NCI-H187 (cell line): Measurements from ENCODE around the gene SLC25A42.
A peak's percentile ranks its signal among the peaks of the same experiment; 100 is the strongest.
"Not testable (repeated sequence)": the region's sequence is repeated elsewhere in the genome, so short reads cannot be mapped to it uniquely, and the experiment has no call there.

ENCODE experiments used
- DNase-seq, 2 experiments: peaks; one replicate each; lab custom pipeline; 2025; lab: John Stamatoyannopoulos, UW

The SLC25A42 gene

DNA sequence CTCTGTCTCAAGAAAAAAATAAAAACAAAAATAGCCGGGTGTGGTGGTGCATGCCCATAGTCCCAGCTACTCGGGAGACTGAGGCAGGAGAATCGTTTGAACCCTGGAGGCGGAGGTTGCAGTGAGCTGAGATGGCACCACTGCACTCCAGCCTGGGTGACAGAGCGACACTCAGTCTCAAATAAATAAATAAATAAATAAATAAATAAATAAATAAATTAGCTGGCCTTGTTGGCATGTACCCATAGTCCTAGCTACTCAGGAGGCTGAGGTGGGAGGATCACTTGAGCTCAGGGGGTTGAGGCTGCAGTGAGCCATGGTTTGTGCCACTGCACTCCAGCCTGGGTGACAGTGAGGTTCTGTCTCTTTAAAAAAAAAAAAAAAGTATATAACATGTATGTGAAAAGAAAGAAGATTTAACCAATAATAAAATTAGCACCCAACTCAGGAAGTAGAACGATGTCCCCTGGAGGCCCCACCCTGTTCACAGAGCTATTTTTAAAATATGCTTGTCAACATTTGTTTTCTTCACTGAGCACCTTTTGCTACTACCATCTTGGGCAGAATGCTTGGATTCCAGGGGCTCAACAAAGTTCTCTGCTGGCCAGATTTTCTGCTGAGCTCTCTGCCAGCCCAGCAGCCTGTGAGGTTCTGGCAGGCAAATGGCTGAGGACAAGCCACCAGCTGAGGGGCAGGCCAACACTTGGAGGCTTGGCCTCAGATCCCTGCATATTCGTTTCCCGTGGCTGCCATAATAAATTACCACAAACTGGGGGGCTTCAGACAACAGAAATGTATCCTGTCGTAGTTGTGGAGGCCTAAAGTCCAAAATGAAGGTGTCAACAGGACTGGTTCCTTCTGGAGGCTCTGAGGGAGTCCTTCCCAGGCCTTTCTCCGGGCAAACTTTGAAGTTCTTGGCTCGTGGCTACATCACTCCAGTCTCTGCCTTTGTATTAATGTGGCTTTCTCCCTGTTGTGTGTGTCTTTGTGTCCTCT lies 5.2 kb downstream of the SLC25A42 start:
- no peak for DNase-seq

DNA sequence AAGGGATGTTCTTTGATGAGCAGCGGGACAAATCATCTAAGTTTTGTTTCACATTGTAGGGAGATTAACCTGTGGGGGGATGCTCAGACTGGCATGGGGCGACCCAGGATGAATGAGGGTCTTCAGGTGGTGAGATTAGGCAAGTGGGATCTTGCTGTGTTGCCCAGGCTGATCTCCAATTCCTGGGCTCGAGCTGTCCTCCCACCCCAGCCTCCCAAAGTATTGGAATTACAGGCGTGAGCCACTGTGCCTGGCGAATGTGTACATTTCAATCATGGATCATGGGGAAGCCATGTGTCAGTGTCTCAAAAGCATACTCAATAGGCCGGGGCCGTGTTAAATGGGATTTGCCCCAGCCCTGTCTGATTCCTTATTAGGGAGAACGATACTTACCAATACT lies 8.1 kb downstream of the SLC25A42 start:
- DNase-seq = no peak

DNA sequence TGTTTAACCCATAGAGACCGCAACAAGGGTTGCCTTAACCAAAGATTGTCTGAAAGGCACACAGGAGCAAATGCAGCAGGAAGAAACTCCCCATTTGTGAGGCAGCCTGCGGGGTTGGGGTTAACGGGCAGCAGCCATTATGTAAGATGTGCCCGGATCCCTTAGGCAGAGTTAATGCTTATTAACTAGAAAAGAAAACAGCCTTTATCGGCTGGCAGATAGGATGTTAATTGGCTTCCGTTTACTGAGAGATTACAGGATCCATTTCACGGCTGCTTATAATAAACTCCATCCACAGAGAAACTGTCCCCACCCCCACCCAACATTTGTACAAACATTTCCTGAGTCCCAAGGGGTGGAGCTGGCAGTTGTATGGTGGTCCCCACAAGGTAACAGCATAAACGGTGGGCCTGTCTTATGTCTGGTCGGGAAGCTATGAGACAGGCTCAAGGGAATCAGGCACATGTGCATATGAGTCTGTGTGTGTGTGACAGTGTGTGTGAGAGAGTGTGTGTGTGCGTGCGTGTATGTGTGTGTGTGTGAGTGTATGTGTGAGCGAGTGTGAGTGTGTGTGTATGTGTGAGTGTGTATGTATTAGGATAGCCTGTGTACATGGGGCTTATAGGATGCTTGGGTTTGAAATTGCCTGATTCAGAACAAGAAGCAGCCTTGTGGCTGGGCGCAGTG lies 10.5 kb downstream of the SLC25A42 start:
- DNase-seq = no peak

DNA sequence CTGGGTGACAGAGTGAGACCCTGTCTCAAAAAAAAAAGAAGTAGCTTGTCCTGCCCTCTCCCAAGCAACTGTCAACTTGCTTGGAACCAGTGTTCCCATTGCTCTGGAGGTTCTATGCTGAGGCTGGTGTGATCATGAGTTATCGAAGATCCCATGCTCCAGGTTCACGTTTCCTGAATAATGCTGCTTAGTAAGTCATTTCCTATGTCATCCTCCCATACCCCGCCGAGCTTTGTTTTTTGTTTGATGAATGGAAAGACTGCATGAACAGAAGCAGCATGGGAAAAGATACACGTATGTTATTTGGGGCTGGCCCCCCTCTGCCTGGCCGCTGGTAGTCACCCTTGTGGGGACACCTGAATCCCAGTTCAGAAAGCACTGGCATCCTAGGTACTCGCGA lies 11.3 kb downstream of the SLC25A42 start:
- DNase-seq = no peak

DNA sequence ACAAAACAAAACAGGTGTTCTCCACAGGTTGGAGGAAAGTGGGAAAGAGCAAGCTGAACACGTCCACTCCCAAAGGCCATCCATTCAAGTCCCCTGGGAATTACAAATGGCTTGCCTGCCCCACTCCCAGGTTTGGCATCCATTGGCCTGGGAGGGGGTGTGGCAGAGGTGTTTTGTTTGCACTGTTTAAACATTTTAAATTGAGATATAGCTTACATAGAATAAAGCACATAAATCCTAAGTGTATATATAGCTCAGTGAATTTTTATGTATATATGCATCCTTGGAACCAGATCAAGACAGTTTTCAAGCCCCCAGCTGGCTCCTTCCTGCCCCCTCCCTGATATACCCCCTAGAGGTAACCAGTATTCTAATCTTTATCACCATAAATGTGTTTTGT lies 12.7 kb downstream of the SLC25A42 start:
- no peak for DNase-seq

DNA sequence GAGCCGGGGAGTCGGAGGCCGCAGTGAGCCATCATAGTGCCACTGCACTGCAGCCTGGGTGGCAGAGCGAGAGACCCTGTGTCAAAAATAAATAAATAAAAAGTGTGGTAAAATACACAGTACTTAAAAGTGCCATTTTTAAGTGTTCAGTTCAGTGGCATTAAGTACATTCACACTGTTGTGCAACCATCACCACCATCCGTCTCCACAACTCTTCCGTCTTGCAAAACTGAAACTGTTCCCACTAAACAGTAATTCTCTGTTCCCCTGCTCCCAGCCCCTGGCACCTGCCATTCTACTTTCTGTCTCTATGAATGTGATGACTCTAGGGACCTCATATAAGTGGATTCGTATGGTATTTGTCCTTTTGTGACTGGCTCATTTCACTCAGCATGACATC lies 13.3 kb downstream of the SLC25A42 start:
- DNase-seq = peak; percentile 31 to 43

DNA sequence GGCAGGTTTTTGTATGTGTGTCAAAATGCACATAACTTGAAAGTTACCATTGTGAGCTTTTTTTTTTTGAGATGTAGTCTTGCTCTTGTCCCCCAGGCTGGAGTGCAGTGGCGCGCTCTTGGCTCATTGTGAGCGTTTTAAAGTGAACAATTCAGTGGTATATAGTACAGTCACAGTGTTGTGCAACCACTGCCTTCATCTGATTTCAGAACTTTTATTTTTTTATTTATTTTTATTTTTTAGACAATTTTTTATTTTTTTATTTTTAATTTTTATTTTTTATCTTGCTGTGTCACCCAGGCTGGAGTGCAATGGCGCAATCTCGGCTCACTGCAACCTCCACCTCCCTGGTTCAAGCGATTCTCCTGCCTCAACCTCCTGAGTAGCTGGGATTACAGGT lies 15.0 kb downstream of the SLC25A42 start:
- DNase-seq = no peak

DNA sequence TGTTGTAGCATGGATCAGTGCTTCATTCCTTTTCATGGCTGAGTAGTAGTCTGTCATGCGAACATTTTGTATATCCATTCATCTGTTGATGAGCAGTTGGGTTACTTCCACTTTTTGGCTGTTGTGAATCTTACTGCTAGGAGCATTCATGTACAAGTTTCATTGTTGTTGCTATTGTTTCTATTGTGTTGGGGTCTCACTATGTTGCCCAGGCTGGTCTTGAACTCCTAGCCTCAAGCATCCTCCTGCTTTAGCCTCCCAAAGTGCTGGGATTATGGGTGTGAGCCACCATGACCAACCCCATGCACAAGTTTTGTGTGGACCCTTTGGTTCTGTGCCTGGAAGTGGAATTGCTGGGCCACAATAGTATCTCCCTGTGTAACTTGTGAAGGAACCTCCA lies 15.8 kb downstream of the SLC25A42 start:
- no peak for DNase-seq

DNA sequence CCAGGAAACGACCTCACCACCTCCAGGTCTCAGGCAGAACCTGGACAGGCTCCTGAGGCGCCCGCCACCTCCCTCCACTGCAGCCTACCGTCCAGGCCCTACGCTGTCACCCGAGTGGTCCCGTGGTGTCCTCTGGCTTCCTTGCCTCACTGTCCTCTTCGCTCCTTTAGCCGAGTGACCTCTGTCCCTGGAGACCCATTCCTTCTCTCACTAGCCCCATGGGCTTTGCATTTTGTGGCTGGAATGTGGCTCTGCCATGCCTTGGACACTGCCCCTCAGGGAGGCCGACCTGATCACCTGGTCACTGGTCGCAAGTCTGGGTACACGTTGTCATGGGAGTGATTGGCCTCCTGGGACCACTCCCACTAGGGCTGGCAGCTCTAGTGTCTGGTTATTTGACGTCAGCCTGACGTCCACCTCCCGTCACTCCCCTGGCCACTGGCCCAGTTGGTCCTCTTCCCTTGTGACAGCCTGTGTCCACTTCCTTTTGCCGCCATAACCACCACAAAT lies 17.9 kb downstream of the SLC25A42 start:
- DNase-seq = no peak

DNA sequence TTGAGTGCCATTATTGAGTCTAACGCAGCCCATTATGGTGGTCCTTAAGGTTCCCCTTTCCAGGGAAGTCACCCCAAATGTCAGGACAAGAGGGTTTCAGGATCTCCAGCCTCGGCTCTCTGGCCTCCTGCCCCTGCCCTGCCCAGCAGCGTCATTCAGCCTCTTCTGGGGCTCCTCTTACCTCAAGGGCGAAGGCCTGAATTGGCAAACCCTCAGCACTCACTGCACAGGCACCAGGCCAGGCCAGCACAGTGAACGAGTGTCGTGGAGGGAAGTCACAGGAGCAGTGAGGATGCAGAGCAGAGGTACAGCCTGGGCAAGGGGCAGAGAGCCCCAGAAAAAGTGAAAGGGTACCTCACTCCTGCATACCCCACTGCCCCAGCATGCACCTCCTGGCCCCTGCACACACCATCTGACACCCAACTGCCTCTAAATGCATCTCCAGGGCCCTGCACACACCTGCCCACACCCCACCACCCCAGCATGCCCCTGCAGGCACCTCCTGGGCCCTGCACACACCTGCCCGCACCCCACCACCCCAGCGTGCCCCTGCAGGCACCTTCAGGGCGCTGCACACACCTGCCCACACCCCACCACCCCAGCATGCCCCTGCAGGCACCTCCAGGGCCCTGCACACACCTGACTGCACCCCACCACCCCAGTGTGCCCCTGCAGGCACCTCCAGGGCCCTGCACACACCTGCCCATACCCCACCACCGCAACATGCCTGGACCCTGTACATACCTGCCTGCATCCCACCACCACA lies 19.8 kb downstream of the SLC25A42 start:
- DNase-seq = no peak

DNA sequence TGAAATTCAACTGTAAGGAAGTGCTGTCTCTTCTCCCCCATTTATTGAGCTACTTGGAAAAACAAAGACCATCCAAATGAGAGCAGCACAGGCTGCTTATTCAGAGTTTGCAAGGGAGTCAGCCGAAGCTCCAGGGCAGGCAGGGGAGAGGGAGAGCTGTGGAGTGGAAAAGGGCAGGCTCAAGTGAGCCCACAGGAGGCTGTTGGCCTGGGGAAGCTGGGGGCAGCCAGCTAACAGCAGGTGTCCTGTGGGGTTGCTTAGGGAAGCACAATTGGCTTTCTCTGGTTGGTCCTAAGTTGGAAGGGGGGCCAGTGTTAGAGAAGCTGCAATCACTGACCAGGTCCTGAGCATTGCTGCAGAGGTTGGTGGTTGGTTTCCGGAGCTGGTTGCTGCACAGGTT lies 23.9 kb downstream of the SLC25A42 start:
- no peak for DNase-seq

DNA sequence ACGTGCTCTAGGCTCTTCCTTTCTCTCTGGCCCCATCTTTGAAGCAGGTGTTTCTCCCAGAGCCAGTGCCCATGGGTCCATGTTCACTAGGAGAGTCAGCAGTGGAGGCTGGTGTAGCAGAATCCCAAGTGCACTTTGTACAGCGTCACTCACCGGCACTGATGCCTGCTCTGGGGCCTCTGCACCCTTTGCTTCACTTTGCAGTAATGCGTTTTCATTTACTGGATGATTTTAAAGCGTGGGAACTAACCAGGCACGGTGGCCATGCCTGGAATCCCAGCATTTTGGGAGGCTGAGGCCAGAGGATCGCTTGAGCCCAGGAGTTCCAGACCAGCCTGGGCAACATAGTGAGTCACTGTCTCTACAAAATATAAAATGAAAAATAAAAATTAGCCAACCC lies 30.7 kb downstream of the SLC25A42 start:
- DNase-seq = no peak

DNA sequence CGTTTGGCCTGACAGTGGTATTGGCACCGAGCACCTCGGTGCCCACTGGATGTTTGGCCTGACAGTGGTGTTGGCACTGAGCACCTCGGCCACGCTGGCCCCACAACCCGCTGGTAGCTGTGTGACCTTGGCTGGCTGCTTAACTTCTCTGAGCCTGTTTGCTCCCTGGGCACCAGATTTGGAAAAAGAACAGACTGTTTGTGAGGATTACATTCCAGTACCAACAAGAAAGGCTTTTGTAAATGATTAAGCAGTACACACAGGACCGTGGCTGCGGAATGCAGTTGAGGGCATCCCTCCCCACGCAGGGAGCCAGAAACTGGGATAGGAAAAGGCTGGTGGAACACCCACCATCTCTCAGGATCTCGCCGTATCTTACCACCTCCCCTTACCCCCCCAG lies 31.9 kb downstream of the SLC25A42 start:
- no peak for DNase-seq

DNA sequence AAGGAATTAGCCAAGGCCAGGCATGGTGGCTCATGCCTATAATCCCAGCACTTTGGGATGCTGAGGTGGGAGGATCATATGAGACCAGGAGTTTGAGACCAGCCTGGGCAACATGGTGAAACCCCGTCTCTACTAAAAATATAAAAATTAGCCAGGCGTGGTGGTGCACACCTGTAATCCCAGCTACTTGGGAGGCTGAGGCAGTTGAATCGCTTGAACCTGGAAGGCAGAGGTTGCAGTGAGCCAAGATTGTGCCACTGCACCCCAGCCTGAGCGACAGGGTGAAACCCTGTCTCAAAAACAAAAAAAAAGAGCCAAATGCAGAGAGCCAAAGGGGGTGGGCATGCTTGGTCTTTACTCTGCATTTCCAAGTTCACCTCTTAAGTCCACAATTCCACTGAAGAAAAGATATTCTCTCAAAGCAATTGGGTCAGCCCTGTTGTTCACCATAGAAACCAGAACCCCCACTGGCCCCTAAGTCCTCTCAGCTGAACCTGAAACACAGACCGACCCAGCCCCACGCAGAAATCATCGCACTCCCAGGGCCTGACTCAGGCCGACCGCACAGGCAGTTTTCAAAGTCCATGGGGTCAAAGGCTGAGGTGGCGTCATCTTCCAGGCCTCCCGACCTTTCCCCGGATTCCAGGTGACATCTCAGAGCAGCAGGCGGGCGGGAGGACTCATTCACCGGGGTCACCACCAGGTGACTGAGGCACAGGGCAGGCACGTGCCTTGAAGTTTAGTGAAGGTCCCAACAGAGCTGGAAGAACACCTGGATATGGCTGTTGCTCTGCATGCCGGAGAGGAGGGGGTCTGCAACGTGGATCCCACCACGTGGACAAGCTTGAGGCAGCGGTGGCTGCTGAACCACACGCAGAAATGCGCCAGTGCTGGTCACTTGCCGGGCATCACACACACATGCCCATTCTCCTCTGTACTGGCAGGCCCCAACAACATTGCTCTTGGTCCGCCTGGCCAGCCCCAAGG lies 33.1 kb downstream of the SLC25A42 start:
- DNase-seq = no peak

DNA sequence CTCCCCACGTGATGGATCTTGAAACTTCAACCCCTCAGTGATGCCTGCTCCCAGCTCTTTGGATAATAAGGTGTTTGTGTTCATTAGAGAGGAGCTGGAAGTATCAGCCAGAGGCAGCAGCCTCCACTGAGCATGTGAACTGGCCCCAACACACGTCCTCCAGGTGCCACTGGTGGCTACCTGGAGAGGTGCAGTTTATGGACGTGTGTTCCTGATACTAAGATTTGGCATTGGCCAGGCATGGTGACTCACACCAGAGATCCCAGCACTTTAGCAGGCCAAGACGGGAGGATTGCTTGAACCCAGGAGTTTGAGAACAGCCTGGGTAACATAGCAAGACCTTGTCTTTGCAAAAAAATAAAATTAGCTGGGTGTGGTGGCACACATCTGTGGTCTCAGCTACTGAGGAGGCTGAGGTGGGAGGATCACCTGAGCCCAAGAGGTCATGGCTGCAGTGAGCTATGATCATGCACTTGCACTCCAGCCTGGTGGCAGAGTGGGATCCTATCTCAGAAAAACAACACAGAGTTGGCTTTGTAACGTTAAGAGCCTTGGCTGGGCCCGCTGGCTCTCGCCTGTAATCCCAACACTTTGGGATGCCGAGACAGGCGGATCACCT lies 34.4 kb downstream of the SLC25A42 start:
- DNase-seq = no peak

DNA sequence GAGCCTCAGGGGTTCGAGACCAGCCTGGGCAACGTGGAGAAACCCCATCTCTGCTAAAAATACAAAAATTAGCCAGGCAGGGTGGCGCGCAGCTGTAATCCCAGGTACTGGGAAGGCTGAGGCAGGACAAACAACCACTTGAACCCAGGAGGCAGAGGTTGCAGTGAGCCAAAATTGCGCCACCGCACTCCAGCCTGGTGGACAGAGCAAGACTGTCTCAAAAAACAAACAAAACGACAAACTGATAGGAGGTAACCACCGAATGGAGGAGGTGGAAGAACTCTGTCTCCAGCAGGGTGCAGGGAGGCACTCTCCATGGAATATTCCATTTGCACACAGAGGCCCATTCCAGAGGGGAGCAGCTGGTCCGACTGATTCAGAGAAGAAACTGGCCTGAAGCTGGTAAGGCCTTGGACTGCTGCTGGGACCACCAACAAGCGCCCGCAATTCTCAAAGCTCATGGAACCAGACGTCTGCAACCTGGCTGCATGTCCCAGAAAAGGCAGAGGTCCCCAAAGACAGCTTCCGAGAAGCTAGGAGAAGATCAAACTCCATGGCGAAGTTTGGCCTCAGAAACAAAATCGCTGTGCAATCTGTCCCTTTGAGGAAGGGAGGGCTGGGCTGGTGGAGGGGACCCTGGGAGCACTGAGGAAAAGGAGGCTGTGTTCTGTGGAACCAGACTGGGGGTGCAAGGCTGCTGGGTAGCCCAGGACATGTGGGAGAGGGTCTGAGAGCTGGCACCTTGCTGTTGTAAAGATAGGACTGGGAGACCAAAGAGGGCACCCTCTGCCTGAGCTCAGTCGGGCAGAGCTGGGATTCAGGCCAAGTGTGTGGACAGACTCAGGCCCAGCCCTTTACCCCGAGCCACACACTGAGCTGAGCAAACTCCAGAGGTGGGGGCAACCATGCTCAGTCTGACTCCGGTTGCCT lies 35.2 kb downstream of the SLC25A42 start:
- no peak for DNase-seq

DNA sequence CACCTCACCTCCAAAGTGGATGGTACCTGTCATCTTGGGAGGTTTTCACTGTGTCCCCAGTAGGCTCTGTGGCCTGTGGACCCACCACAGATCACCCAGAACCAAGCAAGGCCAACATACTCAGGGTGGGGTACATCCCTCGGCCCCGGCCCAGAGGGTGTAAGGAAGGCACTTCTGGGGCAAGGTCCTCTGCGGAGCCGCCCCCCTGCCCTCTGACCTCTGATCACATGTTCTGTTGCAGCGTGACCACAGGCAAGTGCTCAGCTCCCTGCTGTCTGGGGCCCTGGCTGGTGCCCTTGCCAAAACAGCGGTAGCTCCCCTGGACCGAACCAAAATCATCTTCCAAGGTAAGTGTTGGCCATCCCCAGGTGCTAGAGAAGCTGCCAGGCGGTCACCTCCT lies 37.7 kb downstream of the SLC25A42 start:
- no peak for DNase-seq

DNA sequence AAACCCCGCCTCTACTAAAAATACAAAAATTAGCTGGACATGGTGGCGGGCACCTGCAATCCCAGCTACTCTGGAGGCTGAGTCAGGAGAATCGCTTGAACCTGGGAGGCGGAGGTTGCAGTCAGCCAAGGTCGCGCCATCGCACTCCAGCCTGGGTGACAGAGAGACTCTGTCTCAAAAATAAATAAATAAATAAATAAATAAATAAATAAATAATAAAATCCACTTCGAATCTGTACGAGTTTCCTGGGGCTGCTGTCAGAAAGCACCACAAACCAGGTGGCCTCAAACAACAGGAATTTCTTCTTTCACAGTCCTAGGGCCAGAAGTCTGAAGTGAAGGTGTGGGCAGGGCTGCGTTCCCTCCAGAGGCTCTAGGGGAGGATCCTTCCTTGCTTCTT lies 38.8 kb downstream of the SLC25A42 start:
- not testable (repeated sequence) for DNase-seq

DNA sequence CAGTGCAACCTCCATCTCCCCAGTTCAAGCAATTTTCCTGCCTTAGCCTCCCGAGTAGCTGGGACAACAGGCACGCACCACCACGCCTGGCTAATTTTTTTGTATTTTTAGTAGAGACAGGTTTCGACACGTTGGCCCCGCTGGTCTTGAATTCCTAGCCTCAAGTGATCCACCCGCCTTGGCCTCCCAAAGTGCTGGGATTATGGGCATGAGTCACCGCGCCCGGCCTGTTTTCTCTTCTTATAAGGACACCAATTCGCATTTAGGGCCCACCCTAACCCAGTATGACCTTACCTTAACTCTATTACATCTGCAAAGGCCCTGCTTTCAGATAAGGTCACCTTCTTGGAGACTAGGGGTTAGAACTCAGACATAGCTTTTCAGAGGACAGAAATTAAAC lies 39.4 kb downstream of the SLC25A42 start:
- DNase-seq = no peak
